Measurements from ENCODE around the gene SLC9A9. TPM values are rescaled to one million over a fixed set of nuclear protein-coding genes. Genes with fewer than 3 reads are reported as not detected.

The SLC9A9 gene
- total RNA-seq, 4 donors from 2014 or later = 2.1 to 40.4 (median 7.2) TPM

- no peak overlapping the region for H3K4me3 ChIP-seq
- peak; percentile 40 to 77 (median 54) for DNase-seq
- H3K36me3 ChIP-seq = no peaks in the 10 kb centered on the region
- no peak overlapping the region for H3K27ac ChIP-seq
- H3K4me1 ChIP-seq = no peaks in the 10 kb centered on the region
- no peaks in the 10 kb centered on the region for H3K9me3 ChIP-seq
- no peak for TF ChIP-seq POLR2A (IDR thresholded peaks at IDR 0.05)
- TF ChIP-seq, protein P1, sequence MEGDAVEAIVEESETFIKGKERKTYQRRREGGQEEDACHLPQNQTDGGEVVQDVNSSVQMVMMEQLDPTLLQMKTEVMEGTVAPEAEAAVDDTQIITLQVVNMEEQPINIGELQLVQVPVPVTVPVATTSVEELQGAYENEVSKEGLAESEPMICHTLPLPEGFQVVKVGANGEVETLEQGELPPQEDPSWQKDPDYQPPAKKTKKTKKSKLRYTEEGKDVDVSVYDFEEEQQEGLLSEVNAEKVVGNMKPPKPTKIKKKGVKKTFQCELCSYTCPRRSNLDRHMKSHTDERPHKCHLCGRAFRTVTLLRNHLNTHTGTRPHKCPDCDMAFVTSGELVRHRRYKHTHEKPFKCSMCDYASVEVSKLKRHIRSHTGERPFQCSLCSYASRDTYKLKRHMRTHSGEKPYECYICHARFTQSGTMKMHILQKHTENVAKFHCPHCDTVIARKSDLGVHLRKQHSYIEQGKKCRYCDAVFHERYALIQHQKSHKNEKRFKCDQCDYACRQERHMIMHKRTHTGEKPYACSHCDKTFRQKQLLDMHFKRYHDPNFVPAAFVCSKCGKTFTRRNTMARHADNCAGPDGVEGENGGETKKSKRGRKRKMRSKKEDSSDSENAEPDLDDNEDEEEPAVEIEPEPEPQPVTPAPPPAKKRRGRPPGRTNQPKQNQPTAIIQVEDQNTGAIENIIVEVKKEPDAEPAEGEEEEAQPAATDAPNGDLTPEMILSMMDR (IDR thresholded peaks at IDR 0.05) = peak; percentile 31 to 80 (median 64)
- no peaks in the 10 kb centered on the region for H3K27me3 ChIP-seq
Measured at GRCh38 chr3:143644370-143645089, 203.7 kb downstream of the SLC9A9 start.

GRCh38 chr3:143643905-143644304, 204.4 kb downstream of the SLC9A9 start:
- Histone ChIP-seq H3K27ac (no peak overlapping the region), H3K36me3 (no peaks in the 10 kb centered on the region), H3K9me3 (no peaks in the 10 kb centered on the region), H3K4me3 (no peak overlapping the region), H3K4me1 (no peaks in the 10 kb centered on the region), H3K27me3 (no peaks in the 10 kb centered on the region)
- TF ChIP-seq POLR2A (IDR thresholded peaks at IDR 0.05) = no peak
- TF ChIP-seq, protein P1 (IDR thresholded peaks at IDR 0.05) = no peak
- DNase-seq = no peak

DNA sequence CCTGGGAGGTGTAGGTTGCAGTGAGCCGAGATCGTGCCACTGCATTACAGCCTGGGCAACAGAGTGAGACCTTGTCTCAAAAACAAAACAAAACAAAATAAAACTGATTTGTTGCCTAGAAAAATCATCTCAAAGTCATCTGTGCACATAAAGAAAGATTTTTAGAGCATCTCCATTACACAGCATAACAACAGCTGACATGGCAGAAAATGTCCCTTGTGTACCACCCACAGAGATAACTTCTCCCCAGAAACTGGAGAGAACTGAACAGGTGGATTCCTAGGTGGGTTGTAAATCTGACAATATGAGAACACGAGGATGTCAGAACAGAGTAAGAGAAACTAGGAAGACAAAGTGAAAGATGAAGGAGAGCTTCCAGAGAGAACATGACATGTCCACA, 207.5 kb downstream of the SLC9A9 start:
- no peak overlapping the region for H3K4me3 ChIP-seq
- H3K4me1 ChIP-seq = no peaks in the 10 kb centered on the region
- no peak for DNase-seq
- no peaks in the 10 kb centered on the region for H3K27me3 ChIP-seq
- TF ChIP-seq, protein P1 (IDR thresholded peaks at IDR 0.05) = no peak
- TF ChIP-seq POLR2A (IDR thresholded peaks at IDR 0.05) = no peak
- H3K9me3 ChIP-seq = peaks cover 0 to 4% (median 0%) of the 10 kb centered on the region in 4 donors
- no peak overlapping the region for H3K27ac ChIP-seq
- no peaks in the 10 kb centered on the region for H3K36me3 ChIP-seq

- peaks cover 0 to 4% (median 0%) of the 10 kb centered on the region in 4 donors for H3K9me3 ChIP-seq
- no peaks in the 10 kb centered on the region for H3K36me3 ChIP-seq
- no peak for DNase-seq
- no peak overlapping the region for H3K27ac ChIP-seq
- no peaks in the 10 kb centered on the region for H3K27me3 ChIP-seq
- TF ChIP-seq, protein P1 (IDR thresholded peaks at IDR 0.05) = no peak
- no peak for TF ChIP-seq POLR2A (IDR thresholded peaks at IDR 0.05)
- peaks cover 0 to 8% (median 0%) of the 10 kb centered on the region in 4 donors for H3K4me1 ChIP-seq
- no peak overlapping the region for H3K4me3 ChIP-seq
Measured at GRCh38 chr3:143637133-143637532, 211.1 kb downstream of the SLC9A9 start.

GRCh38 chr3:143634991-143635390, 213.3 kb downstream of the SLC9A9 start:
- Histone ChIP-seq H3K27me3 (no peaks in the 10 kb centered on the region), H3K27ac (no peak overlapping the region), H3K4me1 (peaks cover 0 to 8% (median 0%) of the 10 kb centered on the region in 4 donors), H3K36me3 (no peaks in the 10 kb centered on the region), H3K9me3 (peaks cover 0 to 4% (median 0%) of the 10 kb centered on the region in 4 donors), H3K4me3 (no peak overlapping the region)
- peak in 1 of 3 donors; percentile 49 for DNase-seq
- TF ChIP-seq POLR2A (IDR thresholded peaks at IDR 0.05) = no peak
- TF ChIP-seq, protein P1 (IDR thresholded peaks at IDR 0.05) = no peak
